Mammary epithelial cell (primary cell): Measurements from ENCODE around the gene SPARC.

Experiments used
- EZH2 ChIP-seq: IDR thresholded peaks from 2 replicates; pipeline ENCODE4 v1.6.1; 2012; ENCODE audit warnings: low read length, inconsistent platforms, borderline replicate concordance
- TF ChIP-seq, protein P1 (sequence below), 2 donors: IDR thresholded peaks in 1 of 2; conservative IDR thresholded peaks in 1 of 2; 2 replicates each; pipeline ENCODE4 v1.5.1; 2011 to 2012; ENCODE audit warnings: inconsistent platforms in 2 of 2, low read length in 2 of 2, mild to moderate bottlenecking in 2 of 2, control low read depth in 1 of 2, low read depth in 1 of 2; ENCODE audit not compliant: insufficient read depth in 1 of 2; ENCODE audit errors: extremely low read depth in 1 of 2

DNA sequence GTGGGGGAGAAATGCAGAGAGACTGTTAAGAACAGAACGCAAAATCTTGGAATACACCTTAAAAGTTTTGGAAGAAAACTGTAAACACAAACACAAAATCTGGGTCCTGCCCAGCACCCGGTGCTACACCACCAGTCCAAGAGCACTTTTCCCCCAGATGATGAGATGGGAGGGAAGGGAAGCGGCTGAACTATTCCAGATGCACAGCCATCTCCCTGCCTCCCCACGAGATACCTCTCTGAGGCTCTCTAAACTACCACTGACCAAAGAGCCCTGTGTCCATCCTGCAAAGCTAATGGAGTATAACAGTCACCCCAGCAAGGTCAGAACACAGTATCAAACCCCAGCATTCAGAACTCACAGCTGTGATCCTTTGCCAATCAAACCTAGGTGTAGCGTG is 8.0 kb downstream of the SPARC start:
- TF ChIP-seq, protein P1, sequence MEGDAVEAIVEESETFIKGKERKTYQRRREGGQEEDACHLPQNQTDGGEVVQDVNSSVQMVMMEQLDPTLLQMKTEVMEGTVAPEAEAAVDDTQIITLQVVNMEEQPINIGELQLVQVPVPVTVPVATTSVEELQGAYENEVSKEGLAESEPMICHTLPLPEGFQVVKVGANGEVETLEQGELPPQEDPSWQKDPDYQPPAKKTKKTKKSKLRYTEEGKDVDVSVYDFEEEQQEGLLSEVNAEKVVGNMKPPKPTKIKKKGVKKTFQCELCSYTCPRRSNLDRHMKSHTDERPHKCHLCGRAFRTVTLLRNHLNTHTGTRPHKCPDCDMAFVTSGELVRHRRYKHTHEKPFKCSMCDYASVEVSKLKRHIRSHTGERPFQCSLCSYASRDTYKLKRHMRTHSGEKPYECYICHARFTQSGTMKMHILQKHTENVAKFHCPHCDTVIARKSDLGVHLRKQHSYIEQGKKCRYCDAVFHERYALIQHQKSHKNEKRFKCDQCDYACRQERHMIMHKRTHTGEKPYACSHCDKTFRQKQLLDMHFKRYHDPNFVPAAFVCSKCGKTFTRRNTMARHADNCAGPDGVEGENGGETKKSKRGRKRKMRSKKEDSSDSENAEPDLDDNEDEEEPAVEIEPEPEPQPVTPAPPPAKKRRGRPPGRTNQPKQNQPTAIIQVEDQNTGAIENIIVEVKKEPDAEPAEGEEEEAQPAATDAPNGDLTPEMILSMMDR (conservative IDR thresholded peaks at IDR 0.05 in 1 of 2, IDR thresholded peaks at IDR 0.05 in 1 of 2; ENCODE audit: extremely low read depth in 1 of 2, insufficient read depth in 1 of 2, low read depth in 1 of 2, low read length in 2 of 2): no peak
- no peak for TF ChIP-seq EZH2
